HG03108 (cell line): Measurements from ENCODE around the gene DNAJB11.
"Not testable (repeated sequence)": the region's sequence is repeated elsewhere in the genome, so short reads cannot be mapped to it uniquely, and the experiment has no call there.

Source experiments
- ATAC-seq: cut with Tn5 transposase; IDR thresholded peaks from one replicate; pipeline ENCODE4 v1.9.1; 2021; ENCODE audit warnings: moderate library complexity; ENCODE audit not compliant: unreplicated experiment

The DNAJB11 gene

GRCh38 chr3:186551387-186551786 is 19.1 kb upstream of the DNAJB11 start:
- no peak for ATAC-seq

- no peak for ATAC-seq
Observed at GRCh38 chr3:186552408-186553031, 18.0 kb upstream of the DNAJB11 start.

GRCh38 chr3:186564586-186564985 is 5.9 kb upstream of the DNAJB11 start:
- ATAC-seq: no peak

- peak; percentile 0 for ATAC-seq
Observed at GRCh38 chr3:186566772-186567071, 3.8 kb upstream of the DNAJB11 start.

GRCh38 chr3:186567072-186567921 is 3.2 kb upstream of the DNAJB11 start, which contains the start of gene TBCCD1:
Gene TBCCD1, minus strand, starts transcription at chr3:186567339. Its CDS starts 3,010 bp downstream, at chr3:186564329.
- peak; percentile 44 for ATAC-seq

GRCh38 chr3:186569361-186569760 is 1.2 kb upstream of the DNAJB11 start:
- not testable (repeated sequence) for ATAC-seq

GRCh38 chr3:186569779-186570095 is 783 bp upstream of the DNAJB11 start:
- no peak for ATAC-seq

GRCh38 chr3:186570941-186571643 is 572 bp downstream of the DNAJB11 start:
- ATAC-seq: no peak

GRCh38 chr3:186571644-186572013 is 1.1 kb downstream of the DNAJB11 start:
- no peak for ATAC-seq

- no peak for ATAC-seq
Observed at GRCh38 chr3:186577521-186577920, 7.0 kb downstream of the DNAJB11 start.

- no peak for ATAC-seq
Observed at GRCh38 chr3:186580785-186581184, 10.3 kb downstream of the DNAJB11 start.

GRCh38 chr3:186582541-186582940 is 12.0 kb downstream of the DNAJB11 start:
- ATAC-seq: no peak

- no peak for ATAC-seq
Observed at GRCh38 chr3:186583831-186584230, 13.3 kb downstream of the DNAJB11 start.

- not testable (repeated sequence) for ATAC-seq
Observed at GRCh38 chr3:186586245-186586644, 15.7 kb downstream of the DNAJB11 start.

- no peak for ATAC-seq
Observed at GRCh38 chr3:186587183-186587582, 16.7 kb downstream of the DNAJB11 start.

GRCh38 chr3:186588632-186589031 is 18.1 kb downstream of the DNAJB11 start:
- no peak for ATAC-seq

GRCh38 chr3:186589121-186589520 is 18.6 kb downstream of the DNAJB11 start:
- ATAC-seq: no peak

- ATAC-seq: no peak
Observed at GRCh38 chr3:186589856-186590579, 19.5 kb downstream of the DNAJB11 start.

- ATAC-seq: no peak
Observed at GRCh38 chr3:186590580-186591295, 20.2 kb downstream of the DNAJB11 start.

- ATAC-seq: no peak
Observed at GRCh38 chr3:186592682-186593081, 22.2 kb downstream of the DNAJB11 start.

- no peak for ATAC-seq
Observed at GRCh38 chr3:186593862-186594261, 23.3 kb downstream of the DNAJB11 start.
